HCT116 (cell line): ENCODE data around the gene TAS2R50. TPM values are rescaled to one million over a fixed set of nuclear protein-coding genes. Genes with fewer than 3 reads are reported as not detected.

Experiments used
- ATAC-seq: fragments of 200-7000 bp; cut with Tn5 transposase; 2 replicates; pipeline ENCODE4 v1.9.1; 2020; ENCODE audit warnings: mild to moderate bottlenecking, moderate library complexity
- BruUV-seq: library from RNA; stranded (reverse); fragments of 400-500 nt; replicated peaks from 2 replicates; lab custom pipeline; 2021; lab: Mats Ljungman, UMichigan
- CTCF ChIA-PET: fragments of 300-600 bp; sonication (Branson Sonifier 250); formaldehyde crosslinking; loops from one replicate; lab custom pipeline; 2021; ENCODE audit warnings: antibody characterized with exemption; lab: Charles Lee
- POLR2A ChIA-PET: fragments of 300-600, 350-600 bp; sonication (Branson Sonifier 250); formaldehyde crosslinking; loops from one replicate; lab custom pipeline; 2021; ENCODE audit warnings: antibody characterized with exemption; lab: Charles Lee
- RAD21 ChIA-PET, 2 experiments: fragments of 300-600 bp; sonication (Branson Sonifier 250); formaldehyde crosslinking; loops; one replicate each; lab custom pipeline; 2023; ENCODE audit warnings: low total read pairs in 2 of 2; ENCODE audit not compliant: uncharacterized antibody in 2 of 2, unreplicated experiment in 2 of 2, low non-redundant PET in 1 of 2; lab: Charles Lee
- DNase-seq: peaks from one replicate; pipeline ENCODE4 v3.0.0-alpha.2; 2010; ENCODE audit warnings: low read depth, low spot score
- H2AFZ ChIP-seq: fragments of 200-600 bp; shearing (Covaris generic), sonication (generic); 2 replicates; pipeline ENCODE4 v1.6.1; 2017; ENCODE audit warnings: low read depth, mixed run types, mixed read lengths, antibody characterized with exemption, low read length; ENCODE audit not compliant: poor library complexity, severe bottlenecking
- H3K27ac ChIP-seq: 2 replicates; pipeline ENCODE4 v1.5.1; 2012; ENCODE audit warnings: low read depth, low read length
- H3K27me3 ChIP-seq: fragments of 200-600 bp; sonication (generic); 2 replicates; pipeline ENCODE4 v1.6.1; 2016; ENCODE audit warnings: mixed run types, low read length, mixed read lengths; ENCODE audit not compliant: insufficient read depth
- H3K36me3 ChIP-seq, 2 experiments: fragments of 200-500 bp in 1 of 2; fragments of 200-600 bp in 1 of 2; sonication (Bioruptor generic) in 1 of 2; sonication (generic) in 1 of 2; 2 replicates each; pipeline versions ENCODE4 v1.5.1 to v1.6.1; 2014 to 2016; ENCODE audit warnings: low read length in 2 of 2, inconsistent platforms in 1 of 2, mixed read lengths in 1 of 2, mixed run types in 1 of 2; ENCODE audit not compliant: insufficient read depth in 2 of 2, control insufficient read depth in 1 of 2
- H3K4me1 ChIP-seq, 2 experiments: fragments of 200-600 bp in 1 of 2; sonication (generic) in 1 of 2; 2 replicates each; pipeline versions ENCODE4 v1.5.1 to v1.6.1; 2012 to 2017; ENCODE audit warnings: low read length in 2 of 2, inconsistent platforms in 1 of 2, mild to moderate bottlenecking in 1 of 2, mixed read lengths in 1 of 2, mixed run types in 1 of 2, moderate library complexity in 1 of 2; ENCODE audit not compliant: insufficient read depth in 2 of 2, control insufficient read depth in 1 of 2
- H3K4me2 ChIP-seq: fragments of 200-600 bp; sonication (generic); 2 replicates; pipeline ENCODE4 v1.6.1; 2017; ENCODE audit warnings: mixed run types, low read length, mixed read lengths
- H3K4me3 ChIP-seq, 2 experiments: fragments of 200-600 bp in 1 of 2; sonication (generic) in 1 of 2; replicated peaks in 1 of 2; 2 replicates each; pipeline ENCODE4 v1.5.1; 2011 to 2016; ENCODE audit warnings: low read length in 2 of 2, control low read depth in 1 of 2, low read depth in 1 of 2, mild to moderate bottlenecking in 1 of 2, mixed read lengths in 1 of 2, mixed run types in 1 of 2
- H3K79me2 ChIP-seq: fragments of 200-600 bp; sonication (generic); 2 replicates; pipeline ENCODE4 v1.6.1; 2017; ENCODE audit warnings: mild to moderate bottlenecking, mixed run types, low read length, moderate library complexity, mixed read lengths; ENCODE audit not compliant: insufficient read depth
- H3K9ac ChIP-seq: fragments of 200-600 bp; sonication (generic); 2 replicates; pipeline ENCODE4 v1.6.1; 2016; ENCODE audit warnings: low read length, mixed read lengths
- H3K9me2 ChIP-seq: fragments of 200-600 bp; sonication (generic), shearing (Covaris generic); 2 replicates; pipeline ENCODE4 v1.6.1; 2017; ENCODE audit warnings: mixed run types, mild to moderate bottlenecking, moderate library complexity; ENCODE audit not compliant: insufficient read depth
- H3K9me3 ChIP-seq, 2 experiments: fragments of 200-500 bp in 1 of 2; fragments of 200-600 bp in 1 of 2; sonication (Bioruptor generic) in 1 of 2; sonication (generic) in 1 of 2; 2 replicates each; pipeline ENCODE4 v1.6.1; 2014 to 2017; ENCODE audit warnings: low read length in 2 of 2, mixed read lengths in 2 of 2, inconsistent platforms in 1 of 2, low read depth in 1 of 2, mild to moderate bottlenecking in 1 of 2, mixed run types in 1 of 2, moderate library complexity in 1 of 2; ENCODE audit not compliant: control insufficient read depth in 1 of 2, insufficient read depth in 1 of 2
- H4K20me1 ChIP-seq: fragments of 200-600 bp; sonication (generic), shearing (Covaris generic); 2 replicates; pipeline ENCODE4 v1.6.1; 2017; ENCODE audit warnings: mixed run types, mild to moderate bottlenecking, moderate library complexity; ENCODE audit not compliant: insufficient read depth
- CBX3 ChIP-seq: IDR thresholded peaks from 2 replicates; pipeline ENCODE4 v1.6.1; 2012; ENCODE audit warnings: low read depth
- CEBPB ChIP-seq: IDR thresholded peaks from 2 replicates; pipeline ENCODE4 v1.6.1; 2012; ENCODE audit warnings: low read depth
- ELF1 ChIP-seq: IDR thresholded peaks from 2 replicates; pipeline ENCODE4 v1.6.1; 2012; ENCODE audit warnings: low read depth, borderline replicate concordance
- EZH2 ChIP-seq: fragments of 200-600 bp; sonication (generic); IDR thresholded peaks from 2 replicates; pipeline ENCODE4 v1.6.1; 2017; ENCODE audit warnings: antibody characterized with exemption, mixed run types
- JUND ChIP-seq: IDR thresholded peaks from 2 replicates; pipeline ENCODE4 v1.6.1; 2012
- POLR2A ChIP-seq: IDR thresholded peaks from 2 replicates; pipeline ENCODE4 v1.7.0; 2011; ENCODE audit warnings: borderline replicate concordance; ENCODE audit not compliant: insufficient read depth, insufficient read length; ENCODE audit errors: extremely low read depth
- RAD21 ChIP-seq: IDR thresholded peaks from 2 replicates; pipeline ENCODE4 v1.6.1; 2012; ENCODE audit warnings: low read depth, mild to moderate bottlenecking
- SP1 ChIP-seq: IDR thresholded peaks from 2 replicates; pipeline ENCODE4 v1.6.1; 2012; ENCODE audit warnings: low read depth
- SRF ChIP-seq: IDR thresholded peaks from 2 replicates; pipeline ENCODE4 v1.6.1; 2012; ENCODE audit warnings: low read depth
- TCF7L2 ChIP-seq: IDR thresholded peaks from 2 replicates; pipeline ENCODE4 v1.7.0; 2011; ENCODE audit warnings: borderline replicate concordance, inconsistent platforms; ENCODE audit not compliant: insufficient read depth, insufficient read length; ENCODE audit errors: extremely low read depth
- YY1 ChIP-seq: IDR thresholded peaks from 2 replicates; pipeline ENCODE4 v1.6.1; 2011; ENCODE audit warnings: low read length, low read depth, moderate library complexity, mild to moderate bottlenecking; ENCODE audit not compliant: insufficient replicate concordance; ENCODE audit errors: extremely low read depth
- ZFX ChIP-seq: fragments of 450-650 bp; IDR thresholded peaks from 2 replicates; pipeline ENCODE4 v1.6.1; 2017
- ZNF274 ChIP-seq: fragments of 200-500 bp; sonication (Bioruptor generic); IDR thresholded peaks from 2 replicates; pipeline ENCODE4 v1.6.1; 2014; ENCODE audit warnings: mild to moderate bottlenecking, low read depth, low read length, inconsistent platforms
- intact Hi-C: fragments of 100-400 bp; cut with micrococcal nuclease; formaldehyde crosslinking; loops from 2 replicates; pipeline ENCODE4 v1.10.0; 2022
- total RNA-seq: library from RNA; stranded (reverse); gene quantifications from one replicate; pipeline ENCODE4 v1.2.1, GENCODE V29; 2021; ENCODE audit not compliant: unreplicated experiment
- TF ChIP-seq, protein P1 (sequence below): IDR thresholded peaks from 2 replicates; pipeline ENCODE4 v1.6.1; 2012; ENCODE audit warnings: low read depth
- TF ChIP-seq, protein P2 (sequence below): IDR thresholded peaks from 2 replicates; pipeline ENCODE4 v1.6.1; 2012

The TAS2R50 gene
- total RNA-seq, 1 experiment from 2014 or later = 0.54 TPM

DNA sequence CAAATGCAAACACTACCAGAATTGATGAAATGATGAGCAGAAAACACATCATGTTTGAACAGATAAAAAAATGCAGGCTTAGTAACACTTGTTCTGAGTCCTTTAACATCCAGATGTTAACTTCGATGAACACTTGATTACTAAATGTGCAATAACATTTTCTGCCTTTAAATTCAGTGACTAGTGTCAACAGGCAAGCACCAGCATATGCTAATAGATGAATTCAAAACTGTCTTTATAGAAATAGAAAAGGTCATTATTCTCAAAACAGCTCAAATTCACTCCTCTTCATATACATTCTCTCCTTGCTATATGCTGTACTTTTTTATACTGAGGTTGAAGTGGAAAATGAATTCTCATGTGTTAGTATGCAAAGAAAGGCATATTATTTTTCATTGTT is 35.8 kb upstream of the TAS2R50 start, which contains the start of gene TAS2R19:
TAS2R19 (minus strand) TSS at position 101 of the 400 bp plus-strand sequence; CDS start at position 52, 49 bp downstream.
- no peaks in the 10 kb centered on the region for H3K9me3 ChIP-seq
- RAD21 ChIA-PET = no interaction called here
- ATAC-seq (no peak), DNase-seq (no peak)
- no peak within 1 kb of the TSS for H3K27ac ChIP-seq
- H3K4me3 ChIP-seq = no peak within 1 kb of the TSS
- CTCF ChIA-PET = no interaction called here
- TF ChIP-seq POLR2A (no peak), ELF1 (no peak), CBX3 (no peak), SP1 (no peak)
- TF ChIP-seq, protein P1, sequence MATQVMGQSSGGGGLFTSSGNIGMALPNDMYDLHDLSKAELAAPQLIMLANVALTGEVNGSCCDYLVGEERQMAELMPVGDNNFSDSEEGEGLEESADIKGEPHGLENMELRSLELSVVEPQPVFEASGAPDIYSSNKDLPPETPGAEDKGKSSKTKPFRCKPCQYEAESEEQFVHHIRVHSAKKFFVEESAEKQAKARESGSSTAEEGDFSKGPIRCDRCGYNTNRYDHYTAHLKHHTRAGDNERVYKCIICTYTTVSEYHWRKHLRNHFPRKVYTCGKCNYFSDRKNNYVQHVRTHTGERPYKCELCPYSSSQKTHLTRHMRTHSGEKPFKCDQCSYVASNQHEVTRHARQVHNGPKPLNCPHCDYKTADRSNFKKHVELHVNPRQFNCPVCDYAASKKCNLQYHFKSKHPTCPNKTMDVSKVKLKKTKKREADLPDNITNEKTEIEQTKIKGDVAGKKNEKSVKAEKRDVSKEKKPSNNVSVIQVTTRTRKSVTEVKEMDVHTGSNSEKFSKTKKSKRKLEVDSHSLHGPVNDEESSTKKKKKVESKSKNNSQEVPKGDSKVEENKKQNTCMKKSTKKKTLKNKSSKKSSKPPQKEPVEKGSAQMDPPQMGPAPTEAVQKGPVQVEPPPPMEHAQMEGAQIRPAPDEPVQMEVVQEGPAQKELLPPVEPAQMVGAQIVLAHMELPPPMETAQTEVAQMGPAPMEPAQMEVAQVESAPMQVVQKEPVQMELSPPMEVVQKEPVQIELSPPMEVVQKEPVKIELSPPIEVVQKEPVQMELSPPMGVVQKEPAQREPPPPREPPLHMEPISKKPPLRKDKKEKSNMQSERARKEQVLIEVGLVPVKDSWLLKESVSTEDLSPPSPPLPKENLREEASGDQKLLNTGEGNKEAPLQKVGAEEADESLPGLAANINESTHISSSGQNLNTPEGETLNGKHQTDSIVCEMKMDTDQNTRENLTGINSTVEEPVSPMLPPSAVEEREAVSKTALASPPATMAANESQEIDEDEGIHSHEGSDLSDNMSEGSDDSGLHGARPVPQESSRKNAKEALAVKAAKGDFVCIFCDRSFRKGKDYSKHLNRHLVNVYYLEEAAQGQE = no peak
- no peaks in the 10 kb centered on the region for H3K9me2 ChIP-seq
- intact Hi-C loops = no loop called here
- no peaks in the 10 kb centered on the region for H3K27me3 ChIP-seq
- H4K20me1 ChIP-seq = no peaks in the 10 kb centered on the region
- H3K4me2 ChIP-seq = no peak within 1 kb of the TSS
- no peaks in the 10 kb centered on the region for H3K4me1 ChIP-seq
- H3K79me2 ChIP-seq = 0 out of 2 replicates have a peak, but pooled peaks cover 4% of the 10 kb centered on the region
- peaks cover 0 to under 1% of the 10 kb centered on the region in 2 experiments; a peak in 1 of 4 replicates for H3K36me3 ChIP-seq
- POLR2A ChIA-PET = no interaction called here
- no peak within 1 kb of the TSS for H3K9ac ChIP-seq
- no peak within 1 kb of the TSS for H2AFZ ChIP-seq
- BruUV-seq = no TSS peak

DNA sequence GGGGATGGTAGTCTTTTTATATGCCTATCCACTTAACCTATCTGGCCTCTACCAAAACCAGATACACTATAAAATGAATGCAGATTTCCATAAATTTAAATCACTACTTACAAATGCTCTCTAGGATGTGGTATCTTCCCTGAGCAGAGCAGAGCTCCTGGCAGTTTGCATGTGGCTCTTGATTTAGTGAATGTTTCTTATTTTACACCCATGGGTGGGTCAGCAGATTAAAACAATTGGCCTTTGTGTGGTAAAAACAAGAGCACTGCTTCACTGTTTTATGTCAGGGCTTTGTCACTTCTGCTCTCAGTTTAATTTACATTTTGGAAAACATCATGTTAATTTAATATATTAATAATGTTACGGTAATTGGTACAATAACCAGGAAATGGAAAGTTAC is 30.2 kb upstream of the TAS2R50 start:
- intact Hi-C loops = no loop called here
- BruUV-seq = no TSS peak
- CTCF ChIA-PET = no interaction called here

More for the DNA sequence above, 30.2 kb upstream of the TAS2R50 start:
- Histone ChIP-seq H3K4me1 (no peaks in the 10 kb centered on the region), H3K9me3 (no peaks in the 10 kb centered on the region), H3K27ac (no peak overlapping the region), H3K4me3 (no peak overlapping the region), H3K36me3 (no peaks in the 10 kb centered on the region), H4K20me1 (no peaks in the 10 kb centered on the region), H3K9me2 (no peaks in the 10 kb centered on the region), H3K9ac (no peak overlapping the region), H2AFZ (no peak overlapping the region), H3K79me2 (0 out of 2 replicates have a peak, but pooled peaks cover 4% of the 10 kb centered on the region), H3K4me2 (no peak overlapping the region), H3K27me3 (no peaks in the 10 kb centered on the region)
- ChIA-PET RAD21 (no interaction called here), POLR2A (no interaction called here)
- DNase-seq (no peak), ATAC-seq (no peak)
- TF ChIP-seq ZFX (no peak), CBX3 (no peak), CEBPB (no peak), TCF7L2 (no peak), SRF (no peak), ZNF274 (no peak), ELF1 (no peak), SP1 (no peak), POLR2A (no peak), EZH2 (no peak), YY1 (no peak), RAD21 (no peak), JUND (no peak)
- TF ChIP-seq, protein P2, sequence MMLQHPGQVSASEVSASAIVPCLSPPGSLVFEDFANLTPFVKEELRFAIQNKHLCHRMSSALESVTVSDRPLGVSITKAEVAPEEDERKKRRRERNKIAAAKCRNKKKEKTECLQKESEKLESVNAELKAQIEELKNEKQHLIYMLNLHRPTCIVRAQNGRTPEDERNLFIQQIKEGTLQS = no peak
